AG08395 (cell line): Measurements from ENCODE around the gene DSCAM.

Source experiments
- DNase-seq: peaks from one replicate; pipeline ENCODE4 v3.0.0; 2012; ENCODE audit warnings: mixed read lengths, low spot score

The DSCAM gene

DNA sequence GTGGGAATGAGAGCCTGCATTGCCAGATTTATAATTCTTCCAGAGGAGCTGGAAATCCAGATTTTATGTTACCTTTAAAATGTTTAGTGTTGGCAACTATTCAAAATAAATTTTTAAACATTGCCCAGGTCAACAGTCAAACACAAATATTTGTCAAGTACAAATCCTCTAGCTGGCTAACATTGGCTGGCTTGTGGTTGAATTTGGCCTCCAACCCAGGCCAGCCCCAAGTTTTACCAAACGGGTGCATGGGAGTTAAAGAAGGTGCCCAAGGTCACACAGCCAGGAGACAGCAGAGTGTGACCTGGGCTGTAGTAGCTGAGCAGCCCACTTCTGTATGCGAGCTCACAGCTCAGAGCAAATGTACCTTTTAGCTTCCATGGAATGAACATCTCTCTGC, 240.6 kb downstream of the DSCAM start:
- DNase-seq: no peak

- no peak for DNase-seq
Measured at GRCh38 chr21:40605094-40605493, 241.9 kb downstream of the DSCAM start.

DNA sequence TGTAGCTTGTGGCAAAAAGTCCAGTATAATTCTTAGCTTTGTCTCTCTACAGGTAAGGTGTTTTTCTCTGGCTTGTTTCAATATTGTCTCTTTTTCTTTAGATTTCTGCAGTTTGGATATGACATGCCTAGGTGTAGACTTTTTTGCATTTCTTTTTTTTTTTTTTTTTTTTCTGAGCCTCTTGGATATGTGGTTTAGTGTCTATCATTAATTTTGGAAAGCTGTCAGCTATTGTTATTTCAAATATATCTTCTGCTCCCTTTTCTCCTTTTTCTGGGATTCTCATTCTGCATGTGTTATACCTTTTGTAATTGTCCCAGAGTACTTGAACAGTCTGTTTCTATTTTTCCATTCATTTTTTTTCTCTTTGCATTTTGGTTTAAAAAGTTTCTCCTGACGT, 243.2 kb downstream of the DSCAM start:
- DNase-seq: no peak

- DNase-seq: no peak
Measured at GRCh38 chr21:40602080-40602479, 244.9 kb downstream of the DSCAM start.

DNA sequence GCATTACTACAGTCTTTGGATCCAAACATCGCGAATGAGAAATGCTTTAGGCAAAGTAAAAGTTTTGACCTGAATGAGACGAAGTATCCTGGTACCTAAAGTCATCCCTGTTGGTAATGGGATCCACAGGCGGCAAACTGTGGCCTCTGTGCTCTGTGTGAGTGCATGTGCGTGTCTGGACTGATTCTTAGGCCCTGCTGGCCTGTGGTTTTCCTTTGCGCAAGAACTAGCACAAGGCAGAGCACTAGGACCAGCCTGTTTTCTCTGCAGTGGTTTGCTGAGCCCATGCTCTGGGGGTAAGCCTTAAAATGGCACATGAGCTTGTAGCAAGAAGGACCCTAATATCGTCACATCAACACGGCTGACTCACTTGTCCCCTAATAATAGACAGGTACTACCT, 251.2 kb downstream of the DSCAM start:
- DNase-seq: no peak

- no peak for DNase-seq
Measured at GRCh38 chr21:40587736-40588346, 259.1 kb downstream of the DSCAM start.

DNA sequence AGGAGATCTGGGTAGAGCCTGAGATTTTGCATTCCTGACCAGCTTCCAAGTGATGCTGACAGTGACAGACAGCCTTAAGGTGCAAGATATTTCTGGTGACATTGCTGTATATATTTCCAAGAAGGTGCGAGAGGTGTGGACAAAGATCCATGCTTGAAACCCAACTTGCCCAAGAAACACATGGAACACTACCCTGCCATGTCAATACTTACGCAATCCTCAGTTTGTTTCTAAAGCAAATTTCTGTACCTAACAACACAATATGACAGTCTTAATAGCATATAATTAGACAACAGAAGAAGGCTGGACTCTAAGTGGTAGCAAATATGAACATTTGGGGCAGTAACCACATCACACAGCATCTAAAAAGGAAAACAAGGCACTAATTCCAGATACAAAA, 260.4 kb downstream of the DSCAM start:
- DNase-seq: no peak

DNA sequence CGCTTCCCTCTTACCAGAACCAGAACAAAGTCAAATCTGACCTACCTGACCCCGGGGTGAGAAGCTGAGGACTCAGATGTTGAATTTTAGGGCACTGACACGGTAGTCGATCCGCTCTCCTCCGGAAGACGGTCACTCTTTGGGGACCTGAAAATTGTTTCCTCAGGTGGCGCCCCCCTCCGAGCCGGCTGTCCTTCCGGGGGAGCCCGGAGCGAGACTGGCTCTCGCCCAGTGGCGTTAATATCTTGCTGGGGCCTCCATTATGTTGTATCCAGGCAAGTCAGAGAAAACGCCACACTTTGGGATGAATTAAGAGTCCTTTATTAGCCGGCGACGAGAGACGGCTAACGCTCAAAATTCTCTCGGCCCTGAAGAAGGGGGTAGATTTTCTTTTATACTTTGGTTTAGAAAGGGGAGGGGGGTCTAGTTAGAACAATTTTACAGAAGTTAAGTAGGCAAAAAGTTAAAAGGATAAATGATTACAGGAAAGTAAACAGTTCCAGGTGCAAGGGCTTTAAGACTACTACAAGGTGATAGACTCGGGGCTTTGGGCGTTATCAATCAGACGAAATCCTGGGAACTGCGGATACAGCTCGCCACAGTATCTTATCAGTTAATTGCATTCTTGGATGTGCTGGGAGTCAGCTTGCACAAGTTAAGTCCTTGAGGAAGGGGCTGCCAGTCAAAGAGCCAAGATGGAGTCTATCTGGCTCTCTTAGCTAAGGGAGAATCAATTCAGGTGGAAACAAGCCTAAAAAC, 269.5 kb downstream of the DSCAM start:
- DNase-seq: no peak

- DNase-seq: peak; percentile 2
Measured at GRCh38 chr21:40575976-40576375, 271.0 kb downstream of the DSCAM start.

GRCh38 chr21:40569357-40569756, 277.6 kb downstream of the DSCAM start:
- no peak for DNase-seq

- no peak for DNase-seq
Measured at GRCh38 chr21:40568807-40569206, 278.2 kb downstream of the DSCAM start.

DNA sequence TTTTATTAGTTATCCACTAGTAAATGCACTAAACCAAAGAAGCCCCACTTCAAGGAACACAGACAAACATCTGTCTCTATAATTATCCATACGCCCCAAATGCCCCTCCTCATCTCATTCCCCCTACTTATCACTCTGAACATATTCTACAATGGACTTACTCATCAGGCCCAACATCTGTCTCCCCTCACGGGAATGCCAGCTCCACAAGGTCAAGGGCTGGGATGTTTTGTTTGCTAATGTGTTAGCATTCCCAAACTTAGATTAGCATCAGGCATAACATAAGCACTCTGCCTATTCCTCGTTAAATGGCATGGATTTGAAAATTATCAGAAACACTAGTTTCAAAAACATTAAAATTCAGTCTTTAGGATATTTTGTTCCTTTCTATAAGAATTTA, 279.5 kb downstream of the DSCAM start:
- no peak for DNase-seq

DNA sequence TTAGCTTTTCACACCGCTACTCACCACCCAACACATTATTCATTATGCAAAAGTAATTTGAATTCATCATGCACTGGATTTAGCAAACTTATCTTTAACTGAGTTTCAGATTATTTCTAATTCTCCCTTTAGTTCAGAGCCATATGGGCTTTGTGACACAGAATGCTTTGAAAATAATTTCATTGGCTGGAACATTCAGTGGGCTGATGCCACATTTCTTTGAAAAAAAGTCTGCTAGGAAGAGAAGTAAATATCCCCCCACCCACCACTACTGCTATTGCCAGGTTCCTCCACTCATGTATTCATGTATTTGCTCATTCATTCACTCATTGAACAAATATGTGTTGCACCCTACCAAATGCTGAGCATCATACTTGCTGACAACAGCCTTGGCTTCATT, 280.5 kb downstream of the DSCAM start:
- no peak for DNase-seq

DNA sequence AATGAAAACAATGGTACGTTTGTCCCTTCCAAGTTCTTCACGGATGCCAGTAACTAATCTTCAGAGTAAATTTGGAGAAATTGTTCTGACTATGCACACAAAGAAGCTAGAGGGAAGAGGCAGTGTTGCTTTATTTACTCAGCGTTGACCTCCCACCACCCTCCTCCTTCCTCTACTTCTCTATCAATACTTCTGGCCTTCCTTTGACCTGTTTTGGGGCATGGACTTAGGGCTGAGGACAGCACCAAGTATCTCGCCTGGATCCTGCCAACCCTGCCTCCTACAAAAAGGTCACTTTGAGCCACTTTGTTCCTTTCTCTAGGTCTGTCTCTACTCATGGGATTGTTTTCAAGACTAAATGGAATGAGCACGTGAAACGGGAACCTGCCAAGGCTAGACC, 282.6 kb downstream of the DSCAM start:
- no peak for DNase-seq

DNA sequence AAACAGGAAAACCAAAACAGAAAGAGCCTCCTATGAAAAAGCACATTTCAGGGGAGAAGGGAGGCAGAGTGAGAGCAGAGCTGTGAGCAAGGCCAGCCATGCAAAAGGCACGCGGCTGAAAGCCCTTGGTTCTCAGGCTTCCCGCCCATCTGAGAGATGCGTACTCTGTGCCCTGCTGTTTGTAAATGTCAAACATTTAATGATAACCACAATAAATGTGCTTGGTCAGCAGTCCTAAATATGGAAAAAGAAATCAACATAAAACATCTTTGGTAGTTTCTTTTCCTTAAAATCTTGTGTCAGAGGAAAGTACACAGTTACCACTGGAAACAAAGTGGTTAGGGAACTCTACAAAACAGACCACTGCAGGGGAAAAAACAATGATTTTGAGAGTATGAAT, 283.1 kb downstream of the DSCAM start:
- no peak for DNase-seq

DNA sequence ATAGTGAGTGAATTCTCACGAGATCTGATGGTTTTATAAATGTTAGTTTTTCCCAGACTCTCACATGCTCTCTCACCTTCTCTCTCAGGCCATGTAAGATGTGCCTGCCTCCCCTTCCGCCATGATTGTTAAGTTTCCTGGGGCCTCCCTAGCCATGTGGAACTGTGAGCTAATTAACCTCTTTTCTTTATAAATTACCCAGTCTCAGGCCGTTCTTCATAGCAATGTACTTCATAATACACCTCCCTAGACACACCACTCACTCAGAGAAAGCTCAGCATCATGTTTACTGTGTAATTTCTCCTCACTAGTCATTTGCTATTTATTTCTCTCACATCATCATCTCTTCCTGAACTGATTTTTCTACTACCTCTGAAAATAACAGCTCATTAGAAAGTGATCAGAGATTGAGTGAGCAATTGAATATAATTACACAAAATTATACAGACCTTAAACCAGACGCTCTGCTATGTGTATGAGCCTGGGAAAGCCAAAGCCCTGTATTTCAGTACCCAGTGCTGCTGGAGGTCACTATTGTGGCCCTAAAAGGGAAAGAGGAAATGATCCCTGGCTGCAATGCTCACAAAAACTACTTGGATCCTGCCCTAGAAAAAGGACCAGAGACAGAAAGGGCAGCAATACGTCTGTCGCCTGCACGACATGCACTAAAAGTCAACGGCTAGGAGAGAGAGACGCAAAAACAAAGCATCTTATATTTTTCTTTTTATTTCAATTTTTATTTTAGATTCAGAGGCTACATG, 284.5 kb downstream of the DSCAM start:
- no peak for DNase-seq

DNA sequence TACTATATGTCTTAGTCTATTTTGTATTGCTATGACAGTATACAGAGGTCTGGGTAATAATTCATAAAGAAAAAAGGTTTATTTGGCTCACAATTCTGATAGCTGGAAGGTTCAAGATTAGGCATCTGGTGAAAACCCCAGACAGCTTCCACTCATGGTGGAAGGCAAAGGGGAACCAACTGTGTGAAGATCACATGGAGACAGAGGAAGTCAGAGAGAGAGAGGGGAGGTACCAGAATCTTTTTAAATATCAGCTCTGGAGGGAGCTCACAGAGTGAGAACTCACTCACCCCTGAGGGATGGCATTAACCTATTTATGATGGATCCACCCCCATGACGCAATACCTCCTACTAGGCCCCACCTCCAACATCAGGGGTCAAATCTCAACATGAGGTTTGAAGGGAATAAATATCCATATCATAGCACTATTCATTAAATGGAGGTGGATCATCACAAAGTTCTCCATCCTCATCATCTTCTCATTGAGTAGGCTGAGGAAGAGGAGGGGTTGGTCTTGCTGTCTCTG, 290.5 kb downstream of the DSCAM start:
- no peak for DNase-seq

DNA sequence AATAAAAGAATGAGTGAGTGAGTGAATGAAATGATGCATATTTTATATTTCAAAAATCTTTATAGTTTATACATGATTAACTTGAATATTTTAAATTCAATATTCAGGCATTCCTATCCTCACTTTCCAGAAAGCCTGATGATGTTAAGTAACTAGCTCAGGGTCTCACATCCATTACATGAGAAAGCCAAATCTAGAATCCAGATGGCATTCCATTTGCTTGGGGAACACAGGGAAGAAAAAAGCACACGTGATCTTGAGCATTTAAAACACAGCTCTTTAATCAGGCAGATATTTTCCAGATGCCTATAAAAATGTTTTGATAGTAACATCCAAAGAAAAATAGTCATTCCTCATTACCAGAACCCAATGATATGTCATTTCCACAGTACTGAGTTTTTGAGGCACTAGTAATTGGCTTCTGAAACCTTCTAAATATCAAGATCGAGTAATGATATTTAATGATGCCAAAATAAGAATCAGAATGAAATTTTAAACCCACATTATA, 291.9 kb downstream of the DSCAM start:
- DNase-seq: no peak

DNA sequence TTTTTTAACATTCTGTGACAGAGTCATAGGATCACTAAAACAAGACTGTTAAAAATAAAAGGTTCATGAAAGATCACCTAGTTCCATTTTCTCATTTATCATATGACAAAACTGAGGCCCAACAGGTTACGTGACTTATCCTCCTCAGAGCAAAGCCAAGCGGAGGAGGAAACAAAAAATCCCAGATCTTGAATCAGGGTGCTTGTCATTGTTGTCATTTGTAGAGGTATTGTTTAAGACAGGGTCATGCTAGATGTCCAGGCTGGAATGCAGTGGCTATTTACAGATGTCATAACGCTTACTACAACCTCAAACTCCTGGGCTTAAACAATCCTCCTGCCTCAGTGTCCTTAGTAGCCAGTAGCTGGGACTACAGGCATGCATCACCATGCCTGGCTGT, 293.2 kb downstream of the DSCAM start:
- no peak for DNase-seq

GRCh38 chr21:40547906-40548513, 298.9 kb downstream of the DSCAM start:
- no peak for DNase-seq

GRCh38 chr21:40546647-40547046, 300.3 kb downstream of the DSCAM start:
- no peak for DNase-seq

- DNase-seq: no peak
Measured at GRCh38 chr21:40540216-40540615, 306.7 kb downstream of the DSCAM start.
